Choroid plexus epithelial cell (primary cell): Measurements from ENCODE around the gene MTFP1.
A peak's percentile ranks its signal among the peaks of the same experiment; 100 is the strongest.
"Not testable (repeated sequence)": the region's sequence is repeated elsewhere in the genome, so short reads cannot be mapped to it uniquely, and the experiment has no call there.

Experiments used
- DNase-seq: peaks from one replicate; pipeline ENCODE4 v3.0.0-alpha.2; 2010; ENCODE audit warnings: low read depth
- H3K4me3 ChIP-seq: 2 replicates; pipeline ENCODE4 v1.5.1; 2011; ENCODE audit warnings: low read depth, mild to moderate bottlenecking, control low read depth, low read length, moderate library complexity
- TF ChIP-seq, protein P1 (sequence below): conservative IDR thresholded peaks from 2 replicates; pipeline ENCODE4 v1.5.1; 2011; ENCODE audit warnings: low read depth, mild to moderate bottlenecking, control low read depth, inconsistent platforms, low read length, moderate library complexity

MTFP1 gene

DNA sequence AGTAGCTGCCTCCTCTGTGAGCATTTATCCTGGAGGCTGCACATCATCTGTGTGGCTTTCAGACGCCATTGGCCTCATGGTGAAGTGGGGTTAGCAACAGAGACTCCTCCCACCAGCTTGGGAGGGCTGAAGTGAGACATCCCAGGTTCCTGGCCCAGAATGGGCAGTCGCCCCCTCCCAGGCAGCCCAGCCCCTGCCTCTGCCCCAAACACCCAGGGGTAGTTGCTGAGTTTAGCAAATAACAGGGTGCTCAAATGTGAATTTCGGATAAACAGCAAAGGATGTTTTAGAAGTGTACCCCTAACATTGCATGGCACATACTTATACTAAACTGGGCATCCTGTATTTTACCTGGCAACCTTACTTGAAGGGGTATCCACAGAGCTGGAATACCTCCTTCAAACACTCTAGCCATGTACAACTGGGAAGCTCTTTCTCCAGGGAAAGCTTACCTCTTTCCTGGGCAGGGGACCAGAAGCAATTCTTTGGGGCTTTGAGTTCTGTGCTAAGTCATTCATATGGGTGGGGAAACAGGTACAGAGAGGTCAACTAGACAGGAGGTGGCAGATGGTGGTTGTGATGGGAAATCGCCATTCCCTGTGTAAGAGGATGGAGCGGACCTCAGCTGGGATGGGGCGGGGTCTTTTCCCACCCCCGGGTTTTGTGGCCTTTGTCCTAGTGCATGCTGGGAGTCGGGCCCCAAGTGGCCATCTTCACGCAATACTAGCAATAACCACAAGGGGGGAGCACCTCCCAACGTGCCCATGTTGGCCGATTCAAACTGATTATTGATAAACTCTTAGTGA lies 19.3 kb downstream of the MTFP1 start:
- DNase-seq = peak; percentile 73
- TF ChIP-seq, protein P1, sequence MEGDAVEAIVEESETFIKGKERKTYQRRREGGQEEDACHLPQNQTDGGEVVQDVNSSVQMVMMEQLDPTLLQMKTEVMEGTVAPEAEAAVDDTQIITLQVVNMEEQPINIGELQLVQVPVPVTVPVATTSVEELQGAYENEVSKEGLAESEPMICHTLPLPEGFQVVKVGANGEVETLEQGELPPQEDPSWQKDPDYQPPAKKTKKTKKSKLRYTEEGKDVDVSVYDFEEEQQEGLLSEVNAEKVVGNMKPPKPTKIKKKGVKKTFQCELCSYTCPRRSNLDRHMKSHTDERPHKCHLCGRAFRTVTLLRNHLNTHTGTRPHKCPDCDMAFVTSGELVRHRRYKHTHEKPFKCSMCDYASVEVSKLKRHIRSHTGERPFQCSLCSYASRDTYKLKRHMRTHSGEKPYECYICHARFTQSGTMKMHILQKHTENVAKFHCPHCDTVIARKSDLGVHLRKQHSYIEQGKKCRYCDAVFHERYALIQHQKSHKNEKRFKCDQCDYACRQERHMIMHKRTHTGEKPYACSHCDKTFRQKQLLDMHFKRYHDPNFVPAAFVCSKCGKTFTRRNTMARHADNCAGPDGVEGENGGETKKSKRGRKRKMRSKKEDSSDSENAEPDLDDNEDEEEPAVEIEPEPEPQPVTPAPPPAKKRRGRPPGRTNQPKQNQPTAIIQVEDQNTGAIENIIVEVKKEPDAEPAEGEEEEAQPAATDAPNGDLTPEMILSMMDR = peak; percentile 89
- H3K4me3 ChIP-seq = peak overlapping the region; percentile 30

DNA sequence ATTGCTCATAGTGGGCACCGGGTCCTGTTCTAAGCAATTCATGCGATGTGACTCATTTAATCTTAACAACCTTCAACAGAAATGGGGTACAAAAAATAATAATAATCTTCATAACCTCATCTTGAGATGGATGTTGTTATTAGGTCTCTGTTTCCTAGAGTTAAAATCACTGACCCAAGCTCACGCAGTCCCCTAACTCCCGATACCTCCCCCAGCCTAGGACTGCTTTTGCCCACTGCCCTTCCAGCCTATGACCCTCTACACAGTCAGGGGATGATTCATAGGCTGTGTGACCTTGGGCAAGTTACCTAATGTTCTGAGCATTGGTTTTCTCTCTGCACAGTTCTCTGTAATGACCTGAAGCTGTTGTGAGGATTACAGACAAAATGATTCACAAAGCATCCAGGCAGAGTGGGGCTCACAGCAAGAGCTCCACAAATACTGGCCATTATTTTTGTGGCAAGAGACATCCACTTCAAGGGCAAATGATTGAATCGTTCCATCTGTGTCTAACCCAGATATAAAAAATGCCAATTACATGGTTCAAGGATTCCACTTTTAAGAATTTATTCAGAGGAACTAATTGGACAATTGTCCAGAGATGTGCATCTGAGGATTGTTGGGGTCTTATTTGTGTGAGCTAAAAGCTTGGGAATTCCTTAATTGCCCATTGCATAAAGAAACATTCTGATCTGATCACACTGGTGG lies 20.0 kb downstream of the MTFP1 start:
- peak; percentile 57 for DNase-seq
- TF ChIP-seq, protein P1 = no peak

DNA sequence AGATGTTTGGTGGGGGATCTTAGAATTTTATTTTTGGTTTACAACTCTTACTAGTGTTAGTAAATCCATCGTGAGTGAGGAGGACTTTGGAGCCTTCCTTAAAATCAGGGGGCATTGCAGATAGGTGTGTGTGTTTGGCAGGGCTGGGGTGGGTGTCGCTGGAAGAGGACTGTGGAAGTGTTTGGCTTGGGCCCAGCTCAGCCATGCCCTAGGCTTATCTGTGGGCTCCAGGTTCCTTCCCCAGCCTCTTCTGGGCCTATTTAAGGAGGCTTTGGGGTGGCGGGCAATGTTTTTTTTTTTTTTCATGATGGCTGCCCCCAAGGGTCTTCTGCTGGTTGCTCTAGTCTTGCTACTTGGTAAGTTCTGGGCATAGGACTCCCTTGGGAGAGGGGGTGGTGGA lies 22.1 kb downstream of the MTFP1 start:
- H3K4me3 ChIP-seq = no peak overlapping the region
- no peak for DNase-seq
- TF ChIP-seq, protein P1 = no peak

More for the DNA sequence above, 20.0 kb downstream of the MTFP1 start:
- H3K4me3 ChIP-seq = no peak overlapping the region

DNA sequence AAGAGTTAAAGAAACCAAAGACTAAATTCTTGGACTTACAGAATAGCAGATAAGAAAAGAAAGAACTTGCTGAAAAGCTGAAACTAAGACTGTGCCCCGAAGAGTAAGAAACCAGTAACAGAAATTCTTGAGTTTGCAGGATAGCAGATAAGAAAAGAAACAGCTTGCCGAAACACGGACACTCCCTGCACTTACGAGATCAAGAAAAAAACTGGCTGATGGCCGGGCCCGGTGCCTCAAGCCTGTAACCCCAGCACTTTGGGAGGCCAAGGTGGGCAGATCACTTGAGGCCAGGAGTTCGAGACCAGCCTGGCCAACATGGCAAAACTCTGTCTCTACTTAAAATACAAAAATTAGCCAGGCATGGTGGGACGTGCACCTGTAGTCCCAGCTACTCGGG lies 25.9 kb downstream of the MTFP1 start:
- H3K4me3 ChIP-seq, DNase-seq: not testable (repeated sequence)

DNA sequence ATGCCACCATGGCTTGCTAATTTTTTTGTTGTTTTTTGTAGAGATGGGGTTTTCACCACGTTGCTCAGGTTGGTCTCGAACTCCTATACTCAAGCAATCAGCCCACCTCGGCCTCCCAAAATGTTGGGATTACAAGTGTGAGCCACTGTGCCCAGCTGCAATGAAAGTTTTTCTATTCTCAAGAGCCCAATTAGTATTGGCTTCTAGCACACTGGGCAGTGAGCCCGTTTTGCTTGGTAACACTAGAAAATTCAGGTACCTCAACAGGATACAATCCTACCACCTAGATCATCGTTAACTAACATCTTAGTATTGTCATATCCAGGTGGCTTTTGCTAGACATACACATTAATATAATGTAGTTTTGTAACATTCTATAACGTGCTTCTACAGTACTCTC lies 27.3 kb downstream of the MTFP1 start:
- DNase-seq = no peak
- H3K4me3 ChIP-seq = no peak overlapping the region
- TF ChIP-seq, protein P1 = no peak

DNA sequence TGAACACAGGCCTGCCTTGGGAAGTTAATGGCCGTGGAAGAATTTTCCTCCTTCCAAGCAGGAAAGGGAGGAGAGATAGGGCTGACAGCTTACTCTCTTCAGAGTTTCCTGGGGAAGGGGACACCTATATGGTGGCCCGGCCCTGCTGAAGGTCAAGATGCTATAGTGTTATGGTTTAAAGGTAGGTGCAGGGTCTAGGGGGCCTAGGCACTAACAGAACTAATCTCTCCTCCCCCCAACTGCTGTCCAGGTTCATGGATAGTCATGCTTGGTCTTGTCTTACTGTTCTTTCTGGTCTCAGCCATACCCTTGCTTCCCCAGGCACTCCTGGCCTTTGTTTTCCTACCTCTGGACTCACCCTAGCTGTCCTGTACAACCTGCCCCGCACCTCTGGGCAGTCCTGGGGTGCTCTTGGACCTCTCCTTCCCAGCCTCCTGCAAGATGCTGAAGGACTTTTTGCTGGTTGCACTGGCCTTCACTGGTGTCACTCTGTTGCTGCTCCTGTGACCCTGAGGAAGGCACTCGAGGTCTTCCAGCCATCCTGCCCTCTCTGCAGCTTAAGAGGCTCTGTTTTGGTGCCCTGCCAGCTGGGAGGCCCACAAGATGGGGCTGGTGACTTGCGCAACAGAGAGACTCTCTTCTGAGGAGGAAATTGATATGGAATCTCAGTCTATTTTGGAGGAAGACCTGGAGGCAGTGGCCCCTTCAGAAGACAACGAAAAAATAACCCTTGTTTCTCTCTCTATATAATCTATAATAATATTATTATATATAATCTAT lies 28.4 kb downstream of the MTFP1 start:
- DNase-seq = peak; percentile 26
- H3K4me3 ChIP-seq = no peak overlapping the region
- TF ChIP-seq, protein P1 = no peak
